A549 (cell line): ENCODE results near the gene PKD1. TPM values are rescaled to one million over a fixed set of nuclear protein-coding genes. Genes with fewer than 3 reads are reported as not detected.

Experiments
- ATAC-seq, 2 experiments: fragments of 200-7000 bp in 1 of 2; fragments of >200 bp in 1 of 2; cut with Nextera tagmentation in 1 of 2; cut with Tn5 transposase in 1 of 2; 3 replicates each; pipeline versions ENCODE4 v1.8.0 to v1.9.1; 2018 to 2020; ENCODE audit warnings: mild to moderate bottlenecking in 1 of 2, moderate library complexity in 1 of 2
- CTCF ChIA-PET: fragments of 300-600 bp; sonication (Branson Sonifier 250); formaldehyde crosslinking; extraction: SDS; loops from one replicate; lab custom pipeline; 2021; ENCODE audit warnings: antibody characterized with exemption, inconsistent platforms; lab: Yijun Ruan, JAX
- POLR2A ChIA-PET: fragments of 350-600 bp; formaldehyde crosslinking; extraction: SDS; loops from one replicate; lab custom pipeline; 2021; ENCODE audit warnings: antibody characterized with exemption, inconsistent platforms; lab: Yijun Ruan, JAX
- DNase-seq, 2 experiments: peaks; one replicate each; pipeline versions ENCODE4 v3.0.0 to v3.0.0-alpha.2; 2011 to 2016; ENCODE audit warnings: low read depth in 1 of 2, low spot score in 1 of 2
- FAIRE-seq: peaks from 2 replicates; lab custom pipeline; 2011; peaks lifted over from hg19 to GRCh38; lab: Jason Lieb, UNC
- H3K27ac ChIP-seq, 2 experiments: fragments of >200 bp; sonication (Bioruptor Twin); formaldehyde crosslinking; 3 replicates each; pipeline ENCODE4 v1.5.1; 2016 to 2017
- H3K4me1 ChIP-seq: fragments of >200 bp; sonication (Bioruptor Twin); formaldehyde crosslinking; 3 replicates; pipeline ENCODE4 v1.6.1; 2016
- H3K4me2 ChIP-seq: fragments of >200 bp; sonication (Bioruptor Twin); formaldehyde crosslinking; 3 replicates; pipeline ENCODE4 v1.6.1; 2016
- H3K4me3 ChIP-seq: fragments of >200 bp; sonication (Bioruptor Twin); formaldehyde crosslinking; 3 replicates; pipeline ENCODE4 v1.5.1; 2016
- H3K9me3 ChIP-seq: fragments of >200 bp; sonication (Bioruptor Twin); formaldehyde crosslinking; 3 replicates; pipeline ENCODE4 v1.6.1; 2016
- BCL3 ChIP-seq: fragments of >200 bp; sonication (Bioruptor Twin); formaldehyde crosslinking; IDR thresholded peaks from 3 replicates; pipeline ENCODE4 v1.6.1; 2016
- CBX8 ChIP-seq: fragments of 200-600 bp; sonication (generic); IDR thresholded peaks from 2 replicates; pipeline ENCODE4 v1.6.1; 2016
- CEBPB ChIP-seq, 2 experiments: fragments of >200 bp in 1 of 2; sonication (Bioruptor Twin) in 1 of 2; formaldehyde crosslinking in 1 of 2; IDR thresholded peaks; 2 replicates each; pipeline ENCODE4 v1.6.1; 2012 to 2016
- CHD4 ChIP-seq: fragments of 200-600 bp; sonication (generic); IDR thresholded peaks from 2 replicates; pipeline ENCODE4 v1.6.1; 2016; ENCODE audit warnings: antibody characterized with exemption, mild to moderate bottlenecking, borderline replicate concordance
- ESRRA ChIP-seq: fragments of 150-350 bp; IDR thresholded peaks from 2 replicates; pipeline ENCODE4 v1.6.1; 2014; ENCODE audit warnings: mild to moderate bottlenecking, low read length, borderline replicate concordance
- GATA3 ChIP-seq: IDR thresholded peaks from 2 replicates; pipeline ENCODE4 v1.6.1; 2012; ENCODE audit warnings: borderline replicate concordance
- HMGXB4 ChIP-seq: fragments of 250-450 bp; sonication (Bioruptor Pico); IDR thresholded peaks from 2 replicates; pipeline ENCODE4 v1.5.0; 2021; ENCODE audit warnings: mild to moderate bottlenecking, moderate library complexity, borderline replicate concordance
- HOXA7 ChIP-seq: fragments of 250-450 bp; sonication (Bioruptor Pico); IDR thresholded peaks from 2 replicates; pipeline ENCODE4 v1.5.0; 2020; ENCODE audit warnings: mild to moderate bottlenecking, moderate library complexity
- HOXB13 ChIP-seq: fragments of 250-450 bp; sonication (Bioruptor Pico); IDR thresholded peaks from 2 replicates; pipeline ENCODE4 v1.5.0; 2020; ENCODE audit warnings: low read depth, mild to moderate bottlenecking, moderate library complexity
- JUNB ChIP-seq: fragments of >200 bp; sonication (Bioruptor Twin); formaldehyde crosslinking; IDR thresholded peaks from 2 replicates; pipeline ENCODE4 v1.6.1; 2016
- MYC ChIP-seq: IDR thresholded peaks from 2 replicates; pipeline ENCODE4 v1.6.1; 2012; ENCODE audit warnings: mild to moderate bottlenecking, inconsistent platforms, low read length, improper control_type of control experiment, borderline replicate concordance
- NPAS2 ChIP-seq: fragments of 250-450 bp; sonication (Bioruptor Pico); IDR thresholded peaks from 2 replicates; pipeline ENCODE4 v1.8.0; 2022; ENCODE audit warnings: mild to moderate bottlenecking, moderate library complexity, borderline replicate concordance
- POLR2AphosphoS2 ChIP-seq: conservative IDR thresholded peaks from 2 replicates; pipeline ENCODE4 v1.6.1; 2012; ENCODE audit warnings: low read length, improper control_type of control experiment, inconsistent platforms
- RARB ChIP-seq: fragments of 250-450 bp; sonication (Bioruptor Pico); IDR thresholded peaks from 2 replicates; pipeline ENCODE4 v1.8.0; 2021; ENCODE audit warnings: mild to moderate bottlenecking, moderate library complexity
- RCOR1 ChIP-seq: fragments of 150-350 bp; IDR thresholded peaks from 2 replicates; pipeline ENCODE4 v1.6.1; 2014; ENCODE audit warnings: antibody characterized with exemption, low read length, low read depth
- SMC3 ChIP-seq: fragments of >200 bp; sonication (Bioruptor Twin); formaldehyde crosslinking; IDR thresholded peaks from 3 replicates; pipeline ENCODE4 v1.6.1; 2018; ENCODE audit warnings: inconsistent platforms
- SREBF2 ChIP-seq: fragments of 450-650 bp; IDR thresholded peaks from 2 replicates; pipeline ENCODE4 v1.6.1; 2014; ENCODE audit warnings: mild to moderate bottlenecking, moderate library complexity
- TFCP2L1 ChIP-seq: fragments of 250-450 bp; sonication (Bioruptor Pico); IDR thresholded peaks from 2 replicates; pipeline ENCODE4 v1.5.0; 2021; ENCODE audit warnings: mild to moderate bottlenecking
- ZC3H11A ChIP-seq: fragments of 450-650 bp; IDR thresholded peaks from 2 replicates; pipeline ENCODE4 v1.6.1; 2014; ENCODE audit warnings: antibody characterized with exemption, mild to moderate bottlenecking
- WGBS: methylation state at CpG from one replicate; pipeline ENCODE4 v1.1.6; 2017; ENCODE audit errors: missing lambda C conversion rate; 5-methylcytosine and 5-hydroxymethylcytosine counted together
- polyA plus RNA-seq, 4 experiments: library from polyadenylated mRNA; depleted of rRNA in 3 of 4; stranded (reverse); fragments of >200 nt; fragmentation: RNase III in 1 of 4; extraction: RNeasy Plus Mini Kit Qiagen cat#74134 plus additional on column Dnase treatment in 1 of 4; gene quantifications; 2 replicates in 3 of 4; 3 replicates in 1 of 4; pipeline ENCODE4 v1.2.3, GENCODE V29; 2011 to 2017
- TF ChIP-seq, protein P1 (sequence below): IDR thresholded peaks from 2 replicates; pipeline ENCODE4 v1.6.1; 2012

The PKD1 gene
- polyA plus RNA-seq, 2 of the 4 experiments (the other 2 are of a cell fraction) = 11.5 to 39.2 TPM

GRCh38 chr16:2157480-2158261 is 22.0 kb upstream of the PKD1 start:
- H3K4me3 ChIP-seq = peak overlapping the region; percentile 83; the same call in 1 of the 3 replicates
- H3K9me3 ChIP-seq = no peaks in the 10 kb centered on the region
- H3K4me2 ChIP-seq = peak overlapping the region; percentile 98
- WGBS = 73% methylated on average over 27 of the region's 27 CpGs
- FAIRE-seq (no peak), DNase-seq (no peak), ATAC-seq (no peak)
- TF ChIP-seq NPAS2 = no peak
- TF ChIP-seq CHD4 = no peak
- no peak for TF ChIP-seq HOXB13 (CRISPR knock-in tag)
- TF ChIP-seq SMC3 = no peak
- no peak for TF ChIP-seq GATA3
- TF ChIP-seq RARB (CRISPR knock-in tag) = no peak
- TF ChIP-seq TFCP2L1 (CRISPR knock-in tag) = no peak
- TF ChIP-seq, protein P1, sequence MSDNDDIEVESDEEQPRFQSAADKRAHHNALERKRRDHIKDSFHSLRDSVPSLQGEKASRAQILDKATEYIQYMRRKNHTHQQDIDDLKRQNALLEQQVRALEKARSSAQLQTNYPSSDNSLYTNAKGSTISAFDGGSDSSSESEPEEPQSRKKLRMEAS = no peak
- no peak for TF ChIP-seq MYC
- TF ChIP-seq ESRRA = no peak
- peaks cover 50% of the 10 kb centered on the region for H3K4me1 ChIP-seq
- peak overlapping the region in 1 of 2 experiments; percentile 94; a peak in 3 of 6 replicates for H3K27ac ChIP-seq
- CTCF ChIA-PET = interaction anchor here (1.1 to 1.2 kb wide), 2 partner anchors 17 to 154 kb away, joined by 3 to 5 read pairs; no protein-coding TSS in a partner anchor
- POLR2A ChIA-PET = no interaction called here

GRCh38 chr16:2156849-2157224 is 21.1 kb upstream of the PKD1 start:
- DNase-seq = no peak
- CTCF ChIA-PET = interaction anchor here (1.1 to 2.2 kb wide), 3 partner anchors 17 to 153 kb away, joined by 3 to 6 read pairs (median 5); no protein-coding TSS in a partner anchor
- POLR2A ChIA-PET = no interaction called here
- Histone ChIP-seq H3K4me2 (peak overlapping the region; percentile 98), H3K4me1 (peaks cover 58% of the 10 kb centered on the region), H3K4me3 (peak overlapping the region; percentile 83), H3K9me3 (no peaks in the 10 kb centered on the region), H3K27ac (peak overlapping the region; percentile 91 to 94)
- no peak for FAIRE-seq
- 76% methylated on average over 5 of the region's 5 CpGs for WGBS
- TF ChIP-seq MYC = no peak
- no peak for TF ChIP-seq POLR2AphosphoS2
- TF ChIP-seq GATA3 = no peak
- ATAC-seq = no peak

GRCh38 chr16:2155977-2156848 is 20.5 kb upstream of the PKD1 start:
- H3K4me1 ChIP-seq = peaks cover 62% of the 10 kb centered on the region
- H3K4me2 ChIP-seq = peak overlapping the region; percentile 98
- H3K9me3 ChIP-seq = no peaks in the 10 kb centered on the region
- DNase-seq (no peak), FAIRE-seq (no peak), ATAC-seq (no peak; a peak in 1 of 6 replicates)
- peak overlapping the region; percentile 91 to 94 for H3K27ac ChIP-seq
- TF ChIP-seq CBX8 (no peak), CEBPB (IDR thresholded peaks at IDR 0.05) (no peak), ESRRA (no peak), JUNB (no peak), SREBF2 (no peak), HMGXB4 (CRISPR knock-in tag) (no peak), HOXA7 (no peak), BCL3 (no peak), RCOR1 (no peak), MYC (no peak), HOXB13 (CRISPR knock-in tag) (no peak), NPAS2 (no peak), TFCP2L1 (CRISPR knock-in tag) (no peak), ZC3H11A (no peak)
- POLR2A ChIA-PET = interaction anchor here (0.6 to 2.3 kb wide), 48 partner anchors 7 to 526 kb away, joined by 3 to 30 read pairs (median 6); partner anchors contain the start of genes AMDHD2, BRICD5, CASKIN1 and DNASE1L2
- WGBS = 4% methylated on average over 34 of the region's 47 CpGs
- CTCF ChIA-PET = interaction anchor here (1.2 to 2.2 kb wide), 3 partner anchors 96 to 152 kb away, joined by 3 to 9 read pairs (median 6); partner anchors contain the start of gene ECI1
- H3K4me3 ChIP-seq = peak overlapping the region; percentile 83
